HepG2 (cell line): Measurements from ENCODE around the gene CBLB. TPM values are rescaled to one million over a fixed set of nuclear protein-coding genes. Genes with fewer than 3 reads are reported as not detected.

Source experiments
- AGO2 ChIP-seq: fragments of 200-400 bp; formaldehyde crosslinking; optimal IDR thresholded peaks from 2 replicates; pipeline ENCODE3; 2017; ENCODE audit warnings: mild to moderate bottlenecking, low read depth, low read length, moderate library complexity
- DMTF1 ChIP-seq: sonication (generic); formaldehyde crosslinking; IDR thresholded peaks from 2 replicates; pipeline ENCODE4 v1.4.0; 2020; ENCODE audit warnings: mild to moderate bottlenecking, missing genetic modification reagents
- KDM3A ChIP-seq: IDR thresholded peaks from 2 replicates; pipeline ENCODE4 v1.6.1; 2018; ENCODE audit warnings: low read depth, missing compliant biosample characterization
- KMT2A ChIP-seq: sonication (generic); formaldehyde crosslinking; IDR thresholded peaks from 2 replicates; pipeline ENCODE4 v1.4.0; 2020; ENCODE audit warnings: missing genetic modification reagents
- LBX2 ChIP-seq: sonication (generic); formaldehyde crosslinking; IDR thresholded peaks from 2 replicates; pipeline ENCODE4 v1.5.0; 2020; ENCODE audit warnings: missing genetic modification reagents, mild to moderate bottlenecking, borderline replicate concordance
- NR2F6 ChIP-seq, 2 experiments: IDR thresholded peaks; 2 replicates each; pipeline ENCODE4 v1.6.1; 2016; ENCODE audit warnings: antibody characterized with exemption in 1 of 2, mild to moderate bottlenecking in 1 of 2
- RCOR2 ChIP-seq: IDR thresholded peaks from 2 replicates; pipeline ENCODE4 v1.6.1; 2016; ENCODE audit warnings: missing biosample characterization, missing genetic modification reagents
- ZBTB40 ChIP-seq, 2 experiments: fragments of 450-650 bp in 1 of 2; sonication (generic) in 1 of 2; formaldehyde crosslinking in 1 of 2; IDR thresholded peaks; 2 replicates each; pipeline versions ENCODE4 v1.6.1 to v1.8.0; 2016 to 2022; ENCODE audit warnings: antibody characterized with exemption in 1 of 2, mild to moderate bottlenecking in 1 of 2, missing genetic modification reagents in 1 of 2
- ZNF180 ChIP-seq: sonication (generic); formaldehyde crosslinking; IDR thresholded peaks from 2 replicates; pipeline ENCODE4 v1.4.0; 2020; ENCODE audit warnings: low read depth, missing genetic modification reagents, borderline replicate concordance
- ZNF256 ChIP-seq: sonication (generic); formaldehyde crosslinking; conservative IDR thresholded peaks from 2 replicates; pipeline ENCODE4 v1.4.0; 2020; ENCODE audit warnings: missing genetic modification reagents
- ZNF333 ChIP-seq: sonication (generic); formaldehyde crosslinking; IDR thresholded peaks from 2 replicates; pipeline ENCODE4 v1.4.0; 2020; ENCODE audit warnings: mild to moderate bottlenecking, missing genetic modification reagents, borderline replicate concordance
- ZNF451 ChIP-seq: sonication (generic); formaldehyde crosslinking; IDR thresholded peaks from 2 replicates; pipeline ENCODE4 v1.5.0; 2020; ENCODE audit warnings: mild to moderate bottlenecking, missing genetic modification reagents
- ZNF510 ChIP-seq: sonication (generic); formaldehyde crosslinking; IDR thresholded peaks from 2 replicates; pipeline ENCODE4 v1.4.0; 2020; ENCODE audit warnings: low read depth, mild to moderate bottlenecking, missing genetic modification reagents
- ZSCAN5A ChIP-seq: sonication (generic); formaldehyde crosslinking; IDR thresholded peaks from 2 replicates; pipeline ENCODE4 v1.8.0; 2022; ENCODE audit warnings: mild to moderate bottlenecking, missing genetic modification reagents, borderline replicate concordance
- polyA plus RNA-seq, 8 experiments: library from polyadenylated mRNA; depleted of rRNA in 3 of 8; stranded (reverse) in 7 of 8; unstranded in 1 of 8; fragments of >200 nt; fragmentation: Illumina TruSeq in 4 of 8; extraction: Trizol in 4 of 8; gene quantifications; 2 replicates each; pipeline versions ENCODE4 v1.2.1 to v1.2.3, GENCODE V29; 2011 to 2016; ENCODE audit warnings: low read depth in 4 of 8, missing spikeins in 1 of 8, mixed read lengths in 1 of 8; ENCODE audit not compliant: insufficient read depth in 1 of 8
- total RNA-seq, 5 experiments: library from RNA; depleted of rRNA; stranded (reverse); fragments of >200 nt; fragmentation: Illumina TruSeq; extraction: Trizol; gene quantifications; 2 replicates each; pipeline ENCODE4 v1.2.3, GENCODE V29; 2016; ENCODE audit warnings: low read depth in 1 of 5

CBLB gene
- total and polyA plus RNA-seq, 2 of the 13 experiments (the other 11 are each of a cell fraction or from before 2014, with no cell fraction given): 9.8 to 16.4 TPM

GRCh38 chr3:105866656-105867653 lies 1.9 kb downstream of the CBLB start (continued):
- TF ChIP-seq NR2F6 (IDR thresholded peaks at IDR 0.05): peak; percentile 28; the same call in 1 of the 2 replicates
- 0 out of 2 replicates have a peak, but pooled peaks have one; percentile 37 for TF ChIP-seq NR2F6 (CRISPR knock-in tag; IDR thresholded peaks at IDR 0.05)
- TF ChIP-seq KDM3A (CRISPR knock-in tag): no peak
- no peak for TF ChIP-seq AGO2
- no peak for TF ChIP-seq ZSCAN5A (CRISPR knock-in tag)
- TF ChIP-seq ZNF451 (CRISPR knock-in tag): no peak
- no peak for TF ChIP-seq DMTF1 (CRISPR knock-in tag)
- TF ChIP-seq ZNF180 (CRISPR knock-in tag): no peak
- no peak for TF ChIP-seq KMT2A (CRISPR knock-in tag)
- no peak for TF ChIP-seq ZNF510 (CRISPR knock-in tag)
- no peak for TF ChIP-seq ZNF333 (CRISPR knock-in tag)
- TF ChIP-seq ZNF256 (CRISPR knock-in tag): no peak
- no peak for TF ChIP-seq LBX2 (CRISPR knock-in tag)
- TF ChIP-seq RCOR2: no peak
- TF ChIP-seq ZBTB40 (IDR thresholded peaks at IDR 0.05): no peak
- TF ChIP-seq ZBTB40 (CRISPR knock-in tag; IDR thresholded peaks at IDR 0.05): no peak
